ENCODE measurements around the gene REPIN1. TPM values are rescaled to one million over a fixed set of nuclear protein-coding genes. Genes with fewer than 3 reads are reported as not detected.

The REPIN1 gene
- total and polyA plus RNA-seq, 2 donors from 2014 or later: 53.7 to 95.8 TPM

- no peaks in the 10 kb centered on the region for H3K9me3 ChIP-seq (ENCODE audit: control insufficient read depth in 2 of 3, insufficient read depth in 1 of 3, low read length in 3 of 3)
- no peaks in the 10 kb centered on the region for H3K27me3 ChIP-seq (ENCODE audit: control insufficient read depth, insufficient read depth, low read length)
- no peak overlapping the region for H3K4me3 ChIP-seq (ENCODE audit: low read length in 3 of 3)
- DNase-seq (no peak), FAIRE-seq (no peak)
- no peaks in the 10 kb centered on the region for H3K36me3 ChIP-seq (ENCODE audit: control insufficient read depth in 2 of 3, insufficient read depth in 3 of 3, low read length in 3 of 3)
- intact Hi-C loops (cut with DNase I): no loop called here
- no peak overlapping the region for H3K9ac ChIP-seq (ENCODE audit: low read length in 3 of 3)
- no peak for TF ChIP-seq CTCF (IDR thresholded peaks at IDR 0.05; ENCODE audit: borderline replicate concordance, extremely low read depth, insufficient read depth)
- no peak overlapping the region for H3K27ac ChIP-seq (ENCODE audit: low read depth in 2 of 2, low read length in 2 of 2)
- H3K4me1 ChIP-seq (ENCODE audit: control insufficient read depth in 2 of 3, insufficient read depth in 2 of 3, low read depth in 1 of 3, low read length in 3 of 3): peaks cover 0 to 23% (median 11%) of the 10 kb centered on the region in 3 donors
Observed at GRCh38 chr7:150413640-150414081, 45.0 kb downstream of the REPIN1 start.

GRCh38 chr7:150415161-150416153, 46.8 kb downstream of the REPIN1 start:
- Histone ChIP-seq H3K9me3 (ENCODE audit: control insufficient read depth in 2 of 3, insufficient read depth in 1 of 3, low read length in 3 of 3) (no peaks in the 10 kb centered on the region), H3K27me3 (ENCODE audit: control insufficient read depth, insufficient read depth, low read length) (no peaks in the 10 kb centered on the region), H3K4me3 (ENCODE audit: low read length in 3 of 3) (no peak overlapping the region), H3K4me1 (ENCODE audit: control insufficient read depth in 2 of 3, insufficient read depth in 2 of 3, low read depth in 1 of 3, low read length in 3 of 3) (peaks cover 0 to 14% (median 8%) of the 10 kb centered on the region in 3 donors), H3K9ac (ENCODE audit: low read length in 3 of 3) (peak overlapping the region in 1 of 3 donors; percentile 41), H3K27ac (ENCODE audit: low read depth in 2 of 2, low read length in 2 of 2) (peak overlapping the region in 1 of 2 donors; percentile 56), H3K36me3 (ENCODE audit: control insufficient read depth in 2 of 3, insufficient read depth in 3 of 3, low read length in 3 of 3) (no peaks in the 10 kb centered on the region)
- DNase-seq: peak in 1 of 5 donors; percentile 49
- intact Hi-C loops (cut with DNase I): no loop called here
- no peak for FAIRE-seq
- no peak for TF ChIP-seq CTCF (IDR thresholded peaks at IDR 0.05; ENCODE audit: borderline replicate concordance, extremely low read depth, insufficient read depth)

GRCh38 chr7:150417239-150417638, 48.6 kb downstream of the REPIN1 start:
- H3K4me1 ChIP-seq (ENCODE audit: control insufficient read depth in 2 of 3, insufficient read depth in 2 of 3, low read depth in 1 of 3, low read length in 3 of 3): no peaks in the 10 kb centered on the region
- no peaks in the 10 kb centered on the region for H3K27me3 ChIP-seq (ENCODE audit: control insufficient read depth, insufficient read depth, low read length)
- no peak overlapping the region for H3K4me3 ChIP-seq (ENCODE audit: low read length in 3 of 3)
- H3K36me3 ChIP-seq (ENCODE audit: control insufficient read depth in 2 of 3, insufficient read depth in 3 of 3, low read length in 3 of 3): no peaks in the 10 kb centered on the region
- intact Hi-C loops (cut with DNase I): no loop called here
- TF ChIP-seq CTCF (IDR thresholded peaks at IDR 0.05; ENCODE audit: borderline replicate concordance, extremely low read depth, insufficient read depth): no peak
- DNase-seq: no peak
- FAIRE-seq: no peak
- H3K9ac ChIP-seq (ENCODE audit: low read length in 3 of 3): no peak overlapping the region
- no peaks in the 10 kb centered on the region for H3K9me3 ChIP-seq (ENCODE audit: control insufficient read depth in 2 of 3, insufficient read depth in 1 of 3, low read length in 3 of 3)
- H3K27ac ChIP-seq (ENCODE audit: low read depth in 2 of 2, low read length in 2 of 2): no peak overlapping the region
